GM23248 (cell line): ENCODE measurements around the gene TBX2. TPM values are rescaled to one million over a fixed set of nuclear protein-coding genes. Genes with fewer than 3 reads are reported as not detected.
"Not testable (repeated sequence)": the region's sequence is repeated elsewhere in the genome, so short reads cannot be mapped to it uniquely, and the experiment has no call there.

Experiments used
- DNase-seq: peaks from one replicate; pipeline ENCODE4 v3.0.0-alpha.2; 2015
- H2AFZ ChIP-seq: fragments of 200-600 bp; sonication (generic); 2 replicates; pipeline ENCODE4 v1.6.1; 2016; ENCODE audit warnings: antibody characterized with exemption
- H3F3A ChIP-seq: fragments of 200-600 bp; sonication (generic); 2 replicates; pipeline ENCODE4 v1.6.1; 2016; ENCODE audit warnings: mild to moderate bottlenecking, antibody characterized with exemption, mixed run types; ENCODE audit not compliant: insufficient read depth
- H3K27ac ChIP-seq: fragments of 200-600 bp; sonication (generic); 2 replicates; pipeline ENCODE4 v1.5.1; 2016; ENCODE audit warnings: mild to moderate bottlenecking
- H3K27me3 ChIP-seq: fragments of 200-600 bp; sonication (generic); replicated peaks from 2 replicates; pipeline ENCODE4 v1.6.1; 2016; ENCODE audit warnings: mild to moderate bottlenecking; ENCODE audit not compliant: insufficient read depth
- H3K36me3 ChIP-seq: fragments of 200-600 bp; sonication (generic); 2 replicates; pipeline ENCODE4 v1.6.1; 2016; ENCODE audit warnings: low read depth, mild to moderate bottlenecking
- H3K4me1 ChIP-seq: fragments of 200-600 bp; sonication (generic); 2 replicates; pipeline ENCODE4 v1.6.1; 2016; ENCODE audit warnings: mild to moderate bottlenecking; ENCODE audit not compliant: insufficient read depth
- H3K4me2 ChIP-seq: fragments of 200-600 bp; sonication (generic); one replicate; pipeline ENCODE4 v1.6.1; 2016; ENCODE audit warnings: mild to moderate bottlenecking; ENCODE audit not compliant: unreplicated experiment
- H3K4me3 ChIP-seq: fragments of 200-600 bp; sonication (generic); 2 replicates; pipeline ENCODE4 v1.5.1; 2016; ENCODE audit warnings: mild to moderate bottlenecking
- H3K79me2 ChIP-seq: fragments of 200-600 bp; sonication (generic); 2 replicates; pipeline ENCODE4 v1.6.1; 2016; ENCODE audit warnings: mild to moderate bottlenecking; ENCODE audit not compliant: insufficient read depth
- H3K9ac ChIP-seq: fragments of 200-600 bp; sonication (generic); 2 replicates; pipeline ENCODE4 v1.6.1; 2016; ENCODE audit warnings: mild to moderate bottlenecking
- H3K9me2 ChIP-seq: fragments of 200-600 bp; sonication (generic); 2 replicates; pipeline ENCODE4 v1.6.1; 2016; ENCODE audit warnings: mixed run types, mild to moderate bottlenecking, moderate library complexity; ENCODE audit not compliant: insufficient read depth
- H3K9me3 ChIP-seq: fragments of 200-600 bp; sonication (generic); one replicate; pipeline ENCODE4 v1.6.1; 2017; ENCODE audit warnings: low read depth
- H4K20me1 ChIP-seq: fragments of 200-600 bp; sonication (generic); 2 replicates; pipeline ENCODE4 v1.6.0; 2016; ENCODE audit not compliant: insufficient read depth
- EZH2 ChIP-seq: fragments of 200-600 bp; sonication (generic); IDR thresholded peaks from 2 replicates; pipeline ENCODE4 v1.6.1; 2018; ENCODE audit warnings: antibody characterized with exemption, mild to moderate bottlenecking; ENCODE audit not compliant: insufficient read depth, poor library complexity, severe bottlenecking
- EZH2phosphoT487 ChIP-seq: fragments of 200-600 bp; sonication (generic); IDR thresholded peaks from 2 replicates; pipeline ENCODE4 v1.6.1; 2018; ENCODE audit warnings: antibody characterized with exemption, moderate library complexity, mild to moderate bottlenecking, low read depth; ENCODE audit not compliant: insufficient read depth
- WGBS, 2 experiments: methylation state at CpG; one replicate each; pipeline ENCODE4 v1.1.6; 2015 to 2017; ENCODE audit warnings: low lambda C conversion rate in 2 of 2, low coverage in 1 of 2; ENCODE audit errors: missing lambda C conversion rate in 2 of 2; 5-methylcytosine and 5-hydroxymethylcytosine counted together
- in situ Hi-C: fragments of 300-500 bp; cut with MboI; formaldehyde crosslinking; loops from 2 replicates; pipeline ENCODE4 v1.15.0; 2020
- polyA plus RNA-seq: library from polyadenylated mRNA; unstranded; fragments of >200 nt; fragmentation: Nextera tagmentation; extraction: Ambion mirVana; gene quantifications from 2 replicates; pipeline ENCODE4 v1.2.1, GENCODE V29; 2016
- total RNA-seq: library from RNA; depleted of rRNA; stranded (reverse); fragments of >200 nt; shearing (Covaris generic); gene quantifications from 2 replicates; pipeline ENCODE4 v1.2.3, GENCODE V29; 2014

TBX2 gene
- total and polyA plus RNA-seq, 2 experiments from 2014 or later, result 1.7 to 11.1 TPM

DNA sequence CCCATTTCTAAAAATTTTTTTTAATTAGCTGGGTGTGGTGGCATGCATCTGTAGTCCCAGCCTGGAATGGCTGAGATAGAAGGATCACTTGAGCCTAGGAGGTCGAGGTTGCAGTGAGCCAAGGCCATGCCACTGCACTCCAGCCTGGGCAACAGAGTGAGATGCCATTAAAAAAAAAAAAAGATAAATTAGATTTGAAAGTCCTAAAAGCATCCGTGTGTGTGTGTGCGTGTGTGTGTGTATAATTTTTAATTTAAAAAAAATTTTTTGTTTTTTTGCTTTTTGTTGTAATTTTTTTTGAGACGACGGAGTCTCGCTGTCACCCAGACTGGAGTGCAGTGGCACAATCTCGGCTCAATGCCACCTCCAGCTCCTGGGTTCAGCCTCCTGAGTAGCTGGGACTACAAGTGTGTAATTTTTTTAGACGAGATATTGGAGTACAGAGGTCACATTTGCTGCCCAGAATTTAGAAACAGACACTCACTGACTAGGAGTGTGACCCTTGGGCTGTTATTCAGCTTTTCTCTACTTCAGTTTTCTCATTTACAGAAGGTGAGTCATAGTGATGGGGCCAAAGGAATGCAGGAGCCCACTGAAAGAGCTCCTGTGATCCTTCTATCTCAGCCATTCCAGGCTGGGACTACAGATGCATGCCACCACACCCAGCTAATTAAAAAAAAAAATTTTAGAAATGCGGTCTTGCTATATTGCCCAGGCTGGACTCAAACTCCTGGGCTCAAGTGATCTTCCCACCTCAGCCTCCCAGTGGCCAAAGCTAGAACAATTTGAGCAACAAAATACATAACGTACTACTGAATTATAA is 27.1 kb downstream of the TBX2 start:
- Histone ChIP-seq H3K36me3 (no peaks in the 10 kb centered on the region), H3K4me2 (no peak overlapping the region), H3F3A (peaks cover 7% of the 10 kb centered on the region; the same call in 1 of the 2 replicates), H2AFZ (no peak overlapping the region), H3K79me2 (no peaks in the 10 kb centered on the region), H3K27ac (no peak overlapping the region), H3K4me3 (no peak overlapping the region), H3K9me2 (no peaks in the 10 kb centered on the region), H3K27me3 (peaks cover 14% of the 10 kb centered on the region), H3K9ac (no peak overlapping the region), H3K4me1 (peaks cover 11% of the 10 kb centered on the region; the same call in 1 of the 2 replicates), H3K9me3 (no peaks in the 10 kb centered on the region), H4K20me1 (no peaks in the 10 kb centered on the region)
- in situ Hi-C loops, result loop anchor here (25.0 kb wide), 1 partner anchor 411 kb away; no protein-coding TSS in a partner anchor
- WGBS, 2 experiments, result 70 to 71% methylated on average over 10 of the region's 10 CpGs
- TF ChIP-seq EZH2 (no peak), EZH2phosphoT487 (no peak)
- DNase-seq, result peak; percentile 73

GRCh38 chr17:61427567-61427966 is 27.9 kb downstream of the TBX2 start:
- H3K4me2 ChIP-seq, result no peak overlapping the region

GRCh38 chr17:61429274-61429673 is 29.6 kb downstream of the TBX2 start:
- in situ Hi-C loops, result loop anchor here (25.0 kb wide), 1 partner anchor 408 kb away; no protein-coding TSS in a partner anchor

More at GRCh38 chr17:61427567-61427966, 27.9 kb downstream of the TBX2 start:
- in situ Hi-C loops, result loop anchor here (25.0 kb wide), 1 partner anchor 410 kb away; no protein-coding TSS in a partner anchor
- H3K79me2 ChIP-seq, result no peaks in the 10 kb centered on the region
- no peaks in the 10 kb centered on the region for H4K20me1 ChIP-seq
- DNase-seq, result no peak
- H3K27ac ChIP-seq, result no peak overlapping the region
- TF ChIP-seq EZH2phosphoT487, result no peak
- no peak for TF ChIP-seq EZH2
- H3K9me3 ChIP-seq, result no peaks in the 10 kb centered on the region
- H3K9ac ChIP-seq, result no peak overlapping the region
- H3F3A ChIP-seq, result peaks cover 7% of the 10 kb centered on the region; the same call in 1 of the 2 replicates
- H3K36me3 ChIP-seq, result no peaks in the 10 kb centered on the region
- H3K27me3 ChIP-seq, result peaks cover 7% of the 10 kb centered on the region
- peaks cover 11% of the 10 kb centered on the region; the same call in 1 of the 2 replicates for H3K4me1 ChIP-seq
- H3K9me2 ChIP-seq, result no peaks in the 10 kb centered on the region
- H2AFZ ChIP-seq, result no peak overlapping the region
- no peak overlapping the region for H3K4me3 ChIP-seq

GRCh38 chr17:61429831-61430230 is 30.2 kb downstream of the TBX2 start:
- H3K79me2 ChIP-seq, H3K9me2 ChIP-seq, H3K27ac ChIP-seq, H3K36me3 ChIP-seq, H3K27me3 ChIP-seq, H2AFZ ChIP-seq, H3K4me3 ChIP-seq, H3K9me3 ChIP-seq, H3K4me2 ChIP-seq, H3K9ac ChIP-seq, H4K20me1 ChIP-seq, DNase-seq, H3F3A ChIP-seq: not testable (repeated sequence)
- WGBS, 2 experiments, result 75 to 79% methylated on average over 6 of the region's 6 CpGs
- peaks cover 11% of the 10 kb centered on the region; the same call in 1 of the 2 replicates for H3K4me1 ChIP-seq
- in situ Hi-C loops, result loop anchor here (25.0 kb wide), 1 partner anchor 407 kb away; no protein-coding TSS in a partner anchor

More at GRCh38 chr17:61429274-61429673, 29.6 kb downstream of the TBX2 start:
- no peaks in the 10 kb centered on the region for H3K79me2 ChIP-seq
- H3K27me3 ChIP-seq, result no peaks in the 10 kb centered on the region
- H3K4me1 ChIP-seq, result peaks cover 11% of the 10 kb centered on the region; the same call in 1 of the 2 replicates
- no peaks in the 10 kb centered on the region for H3K9me3 ChIP-seq
- H2AFZ ChIP-seq, result no peak overlapping the region
- H3K4me2 ChIP-seq, result no peak overlapping the region
- peaks cover 7% of the 10 kb centered on the region; the same call in 1 of the 2 replicates for H3F3A ChIP-seq
- no peaks in the 10 kb centered on the region for H3K36me3 ChIP-seq
- no peak overlapping the region for H3K9ac ChIP-seq
- no peaks in the 10 kb centered on the region for H3K9me2 ChIP-seq
- DNase-seq, result no peak
- H4K20me1 ChIP-seq, result no peaks in the 10 kb centered on the region
- 4 to 17% methylated on average over 1 of the region's 1 CpG for WGBS, 2 experiments
- no peak overlapping the region for H3K4me3 ChIP-seq
- TF ChIP-seq EZH2phosphoT487 (no peak), EZH2 (no peak)
- H3K27ac ChIP-seq, result no peak overlapping the region
